Glomerular visceral epithelial cell (primary cell): ENCODE data around the gene SERPINE1.

Source experiments
- DNase-seq: peaks from one replicate; pipeline ENCODE4 v3.0.0-alpha.2; 2016; ENCODE audit errors: extremely low spot score

The SERPINE1 gene

GRCh38 chr7:101156277-101156676, 29.4 kb downstream of the SERPINE1 start:
- no peak for DNase-seq

- no peak for DNase-seq
Measured at GRCh38 chr7:101156866-101157589, 30.1 kb downstream of the SERPINE1 start.

GRCh38 chr7:101159696-101160674, 33.1 kb downstream of the SERPINE1 start:
- DNase-seq: peak; percentile 64

DNA sequence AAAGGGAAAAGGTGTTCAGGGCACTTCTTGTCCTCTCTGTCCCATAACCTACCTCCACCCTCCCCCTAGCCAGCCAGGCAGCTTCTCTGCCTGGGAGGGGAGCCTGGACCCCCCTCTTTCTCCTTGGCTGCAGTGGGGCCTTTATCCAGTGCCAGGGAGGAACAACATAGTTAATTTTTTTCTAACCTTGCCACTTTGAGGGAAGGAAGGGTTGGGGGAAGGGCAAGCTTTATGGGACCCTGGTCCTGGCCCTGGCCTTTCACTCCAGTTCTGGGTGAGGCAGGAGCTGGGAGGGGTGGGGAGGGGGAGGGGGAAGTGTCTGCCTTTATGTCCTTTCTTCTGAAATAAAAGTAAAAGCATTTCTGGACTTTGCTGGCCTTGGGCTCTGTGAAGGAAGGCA, 34.0 kb downstream of the SERPINE1 start:
- DNase-seq: no peak

- DNase-seq: no peak
Measured at GRCh38 chr7:101161692-101162471, 35.0 kb downstream of the SERPINE1 start.

- peak; percentile 63 for DNase-seq
Measured at GRCh38 chr7:101162551-101163278, 35.8 kb downstream of the SERPINE1 start.

- peak; percentile 50 for DNase-seq
Measured at GRCh38 chr7:101163279-101164070, 36.6 kb downstream of the SERPINE1 start.

DNA sequence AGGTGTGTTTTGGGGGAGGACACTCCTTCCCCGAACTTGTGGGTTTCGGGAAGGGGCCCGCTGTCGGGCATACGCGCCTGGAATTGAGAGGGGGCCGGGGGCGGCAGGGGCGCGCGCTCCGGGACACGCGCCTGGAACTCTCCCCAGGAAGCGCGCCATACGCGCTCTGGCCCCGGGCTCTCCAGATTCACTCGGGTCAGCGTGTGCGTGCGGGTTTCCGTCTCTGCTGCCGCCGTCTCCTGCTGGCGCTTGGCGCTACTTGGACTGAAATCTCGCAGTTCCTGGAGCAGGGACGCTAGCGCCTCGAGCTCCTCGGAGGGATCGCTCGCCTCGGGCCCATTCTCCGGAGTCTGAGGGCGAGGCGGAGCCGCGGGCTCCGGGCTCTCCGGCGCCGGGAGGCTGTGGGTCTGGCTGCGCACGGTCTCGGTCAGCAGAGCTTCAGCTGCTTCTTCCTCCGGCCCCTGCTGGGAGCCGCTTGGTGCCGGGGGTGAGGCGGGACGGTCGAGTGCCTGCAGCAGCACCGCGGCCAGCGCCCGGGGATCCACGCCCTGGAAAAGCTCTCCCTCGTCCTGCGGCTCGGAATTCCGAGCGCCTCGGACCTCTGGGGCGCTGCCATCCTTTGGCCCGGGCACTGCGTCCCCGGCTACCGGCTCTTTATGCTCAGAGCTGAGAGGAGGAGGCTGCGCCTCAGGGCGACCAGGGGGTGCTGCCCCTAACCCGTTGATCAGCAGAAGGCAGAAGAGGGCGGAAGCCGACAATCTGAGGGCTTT, 37.4 kb downstream of the SERPINE1 start:
- peak; percentile 72 for DNase-seq

- peak; percentile 93 for DNase-seq
Measured at GRCh38 chr7:101165075-101165957, 38.4 kb downstream of the SERPINE1 start, which contains the start of gene VGF. VGF (minus strand) TSS chr7:101165569; CDS start chr7:101164843, 726 bp downstream.

- DNase-seq: no peak
Measured at GRCh38 chr7:101165958-101166647, 39.2 kb downstream of the SERPINE1 start.

GRCh38 chr7:101166648-101166908, 39.7 kb downstream of the SERPINE1 start:
- no peak for DNase-seq

- no peak for DNase-seq
Measured at GRCh38 chr7:101166909-101167644, 40.2 kb downstream of the SERPINE1 start.

DNA sequence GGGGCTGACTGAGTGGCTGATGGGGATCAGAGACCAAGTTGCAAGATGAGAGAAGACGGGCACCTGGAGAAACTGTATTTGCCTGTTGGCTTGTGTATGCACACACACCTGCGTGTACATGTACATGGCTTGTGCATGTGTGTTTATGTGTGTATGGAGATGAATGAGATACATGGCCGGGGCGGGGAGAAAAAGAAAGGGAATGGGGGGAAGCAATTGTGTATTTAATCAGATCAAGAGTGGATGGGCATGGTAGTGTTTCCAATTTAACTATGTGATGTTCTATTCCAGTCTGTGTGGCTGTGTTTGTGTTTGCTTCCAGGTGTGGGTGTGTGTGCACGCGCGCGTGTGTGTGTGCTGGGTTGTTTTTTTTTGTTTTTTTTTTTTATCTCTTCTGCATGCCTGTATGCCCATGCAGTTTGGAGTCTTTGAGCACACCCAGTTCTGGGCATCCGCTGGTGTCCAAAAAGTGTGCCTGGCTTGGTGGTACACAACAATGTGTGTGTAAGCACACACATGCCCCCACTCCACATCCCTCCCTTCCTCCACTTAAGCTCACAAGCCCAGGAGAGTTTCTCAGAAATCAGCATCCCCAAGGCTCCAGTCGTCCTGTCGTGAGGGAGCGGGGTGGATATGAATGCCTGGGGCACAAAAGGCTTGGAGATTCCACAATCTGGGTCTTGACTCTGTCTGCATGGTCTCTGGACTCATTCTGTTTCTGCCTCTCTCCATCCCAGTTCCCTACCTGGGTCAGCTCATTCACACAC, 40.9 kb downstream of the SERPINE1 start:
- DNase-seq: no peak

DNA sequence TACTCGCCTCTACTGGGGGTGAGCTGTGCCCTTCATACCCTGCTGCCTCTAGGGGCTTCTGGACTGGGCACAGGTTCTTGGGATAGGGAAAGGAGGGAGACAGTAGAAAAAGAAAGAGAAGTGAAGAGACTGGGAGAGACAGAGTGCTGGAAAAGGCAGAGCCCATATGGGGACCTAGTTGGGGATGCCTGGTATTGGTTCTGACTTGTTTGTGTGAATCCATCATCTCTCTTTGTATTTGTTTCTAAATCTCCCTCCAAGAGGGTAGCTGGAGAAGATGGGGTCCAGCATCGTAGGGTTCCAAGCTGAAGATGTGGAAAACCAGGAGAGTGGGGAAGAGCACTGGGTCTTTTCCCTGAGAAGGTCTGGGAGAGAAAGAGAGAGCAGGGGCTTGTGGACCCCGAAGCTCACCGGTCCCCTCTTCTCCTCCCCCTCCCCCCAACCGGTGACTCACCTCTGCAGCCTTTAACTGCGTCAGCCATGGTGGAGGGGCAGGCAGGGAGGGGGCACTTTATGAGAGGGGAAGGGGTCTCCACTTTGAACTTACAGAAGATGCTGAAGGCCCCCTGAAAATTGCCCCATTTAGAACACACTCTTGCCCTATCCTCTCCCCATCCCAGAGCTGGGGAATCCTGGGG, 41.6 kb downstream of the SERPINE1 start:
- DNase-seq: no peak

DNA sequence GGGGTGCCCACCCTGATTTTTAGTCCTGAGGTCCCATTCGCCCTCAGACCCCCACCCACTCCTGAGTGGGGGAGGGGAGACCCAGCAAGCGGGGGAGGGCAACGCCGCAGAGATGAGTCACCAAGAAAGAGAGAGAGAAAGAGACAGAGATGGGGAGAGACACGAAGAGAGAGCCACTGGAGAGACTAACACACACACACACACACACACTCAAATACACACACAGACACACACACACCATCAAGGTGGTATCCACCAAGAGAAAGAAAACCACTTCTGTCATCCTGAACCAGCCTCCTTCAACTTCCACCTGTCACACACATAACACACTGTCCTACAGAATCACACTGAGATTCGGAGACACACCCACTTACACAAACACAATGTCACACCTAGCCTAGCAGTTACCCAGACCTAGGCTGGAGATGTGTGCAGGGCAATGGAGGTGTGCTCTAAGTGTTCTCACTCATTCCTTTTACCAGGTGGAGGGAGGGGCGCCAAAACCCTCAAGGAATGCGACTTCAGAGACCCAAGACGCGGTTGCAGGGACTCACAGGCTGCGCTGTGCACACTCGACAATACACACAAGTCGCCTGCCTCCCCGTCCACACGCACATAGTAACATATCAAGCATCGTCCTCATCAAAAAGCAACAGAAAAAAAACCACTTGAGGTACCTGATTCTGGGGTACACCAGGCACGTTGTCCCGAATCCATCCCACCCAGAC, 42.4 kb downstream of the SERPINE1 start:
- no peak for DNase-seq
